ENCODE data around the gene ZG16. TPM values are rescaled to one million over a fixed set of nuclear protein-coding genes. Genes with fewer than 3 reads are reported as not detected.
A peak's percentile ranks its signal among the peaks of the same experiment; 100 is the strongest.

Gene ZG16
- total and polyA plus RNA-seq, 9 of the 15 experiments (the other 6 are each of a cell fraction or from before 2014, with no cell fraction given): 0.04 TPM; not detected in 8

- TF ChIP-seq MGA (IDR thresholded peaks at IDR 0.05) (peak; percentile 39; the same call in 1 of the 2 replicates), ZNF140 (CRISPR knock-in tag; IDR thresholded peaks at IDR 0.05) (no peak), MBD1 (CRISPR knock-in tag; IDR thresholded peaks at IDR 0.05) (peak; percentile 65; the same call in 1 of the 2 replicates), COPS2 (conservative IDR thresholded peaks at IDR 0.05) (no peak), HMGXB4 (CRISPR knock-in tag; IDR thresholded peaks at IDR 0.05) (0 out of 2 replicates have a peak, but pooled peaks have one; percentile 52), SMARCA4 (IDR thresholded peaks at IDR 0.05) (0 out of 2 replicates have a peak, but pooled peaks have one; percentile 12), PTRF (tag; IDR thresholded peaks at IDR 0.05) (no peak), DPF2 (IDR thresholded peaks at IDR 0.05) (peak; percentile 31; the same call in 1 of the 2 replicates), ARID2 (IDR thresholded peaks at IDR 0.05) (no peak), HNRNPUL1 (IDR thresholded peaks at IDR 0.05; ENCODE audit: low read length) (no peak), SMAD4 (CRISPR knock-in tag; conservative IDR thresholded peaks at IDR 0.05) (no peak; the same call in 1 of the 2 replicates), FOXJ2 (tag; IDR thresholded peaks at IDR 0.05) (no peak), ZNF12 (CRISPR knock-in tag; IDR thresholded peaks at IDR 0.05) (0 out of 2 replicates have a peak, but pooled peaks have one; percentile 59)
Measured at GRCh38 chr16:29784901-29785500, 6.9 kb downstream of the ZG16 start (continued).
